HCT116 (cell line): ENCODE results near the gene ZNF579. TPM values are rescaled to one million over a fixed set of nuclear protein-coding genes. Genes with fewer than 3 reads are reported as not detected.

ENCODE experiments used
- ATAC-seq: fragments of 200-7000 bp; cut with Tn5 transposase; 2 replicates; pipeline ENCODE4 v1.9.1; 2020; ENCODE audit warnings: mild to moderate bottlenecking, moderate library complexity
- BruUV-seq: library from RNA; stranded (reverse); fragments of 400-500 nt; replicated peaks from 2 replicates; lab custom pipeline; 2021; lab: Mats Ljungman, UMichigan
- CTCF ChIA-PET: fragments of 300-600 bp; sonication (Branson Sonifier 250); formaldehyde crosslinking; loops from one replicate; lab custom pipeline; 2021; ENCODE audit warnings: antibody characterized with exemption; lab: Charles Lee
- POLR2A ChIA-PET: fragments of 300-600, 350-600 bp; sonication (Branson Sonifier 250); formaldehyde crosslinking; loops from one replicate; lab custom pipeline; 2021; ENCODE audit warnings: antibody characterized with exemption; lab: Charles Lee
- RAD21 ChIA-PET, 2 experiments: fragments of 300-600 bp; sonication (Branson Sonifier 250); formaldehyde crosslinking; loops; one replicate each; lab custom pipeline; 2023; ENCODE audit warnings: low total read pairs in 2 of 2; ENCODE audit not compliant: uncharacterized antibody in 2 of 2, unreplicated experiment in 2 of 2, low non-redundant PET in 1 of 2; lab: Charles Lee
- DNase-seq: peaks from one replicate; pipeline ENCODE4 v3.0.0-alpha.2; 2010; ENCODE audit warnings: low read depth, low spot score
- H2AFZ ChIP-seq: fragments of 200-600 bp; shearing (Covaris generic), sonication (generic); 2 replicates; pipeline ENCODE4 v1.6.1; 2017; ENCODE audit warnings: low read depth, mixed run types, mixed read lengths, antibody characterized with exemption, low read length; ENCODE audit not compliant: poor library complexity, severe bottlenecking
- H3K27ac ChIP-seq: 2 replicates; pipeline ENCODE4 v1.5.1; 2012; ENCODE audit warnings: low read depth, low read length
- H3K27me3 ChIP-seq: fragments of 200-600 bp; sonication (generic); 2 replicates; pipeline ENCODE4 v1.6.1; 2016; ENCODE audit warnings: mixed run types, low read length, mixed read lengths; ENCODE audit not compliant: insufficient read depth
- H3K36me3 ChIP-seq, 2 experiments: fragments of 200-500 bp in 1 of 2; fragments of 200-600 bp in 1 of 2; sonication (Bioruptor generic) in 1 of 2; sonication (generic) in 1 of 2; 2 replicates each; pipeline versions ENCODE4 v1.5.1 to v1.6.1; 2014 to 2016; ENCODE audit warnings: low read length in 2 of 2, inconsistent platforms in 1 of 2, mixed read lengths in 1 of 2, mixed run types in 1 of 2; ENCODE audit not compliant: insufficient read depth in 2 of 2, control insufficient read depth in 1 of 2
- H3K4me1 ChIP-seq, 2 experiments: fragments of 200-600 bp in 1 of 2; sonication (generic) in 1 of 2; 2 replicates each; pipeline versions ENCODE4 v1.5.1 to v1.6.1; 2012 to 2017; ENCODE audit warnings: low read length in 2 of 2, inconsistent platforms in 1 of 2, mild to moderate bottlenecking in 1 of 2, mixed read lengths in 1 of 2, mixed run types in 1 of 2, moderate library complexity in 1 of 2; ENCODE audit not compliant: insufficient read depth in 2 of 2, control insufficient read depth in 1 of 2
- H3K4me2 ChIP-seq: fragments of 200-600 bp; sonication (generic); 2 replicates; pipeline ENCODE4 v1.6.1; 2017; ENCODE audit warnings: mixed run types, low read length, mixed read lengths
- H3K4me3 ChIP-seq, 2 experiments: fragments of 200-600 bp in 1 of 2; sonication (generic) in 1 of 2; replicated peaks in 1 of 2; 2 replicates each; pipeline ENCODE4 v1.5.1; 2011 to 2016; ENCODE audit warnings: low read length in 2 of 2, control low read depth in 1 of 2, low read depth in 1 of 2, mild to moderate bottlenecking in 1 of 2, mixed read lengths in 1 of 2, mixed run types in 1 of 2
- H3K79me2 ChIP-seq: fragments of 200-600 bp; sonication (generic); 2 replicates; pipeline ENCODE4 v1.6.1; 2017; ENCODE audit warnings: mild to moderate bottlenecking, mixed run types, low read length, moderate library complexity, mixed read lengths; ENCODE audit not compliant: insufficient read depth
- H3K9ac ChIP-seq: fragments of 200-600 bp; sonication (generic); 2 replicates; pipeline ENCODE4 v1.6.1; 2016; ENCODE audit warnings: low read length, mixed read lengths
- H3K9me2 ChIP-seq: fragments of 200-600 bp; sonication (generic), shearing (Covaris generic); 2 replicates; pipeline ENCODE4 v1.6.1; 2017; ENCODE audit warnings: mixed run types, mild to moderate bottlenecking, moderate library complexity; ENCODE audit not compliant: insufficient read depth
- H3K9me3 ChIP-seq, 2 experiments: fragments of 200-500 bp in 1 of 2; fragments of 200-600 bp in 1 of 2; sonication (Bioruptor generic) in 1 of 2; sonication (generic) in 1 of 2; 2 replicates each; pipeline ENCODE4 v1.6.1; 2014 to 2017; ENCODE audit warnings: low read length in 2 of 2, mixed read lengths in 2 of 2, inconsistent platforms in 1 of 2, low read depth in 1 of 2, mild to moderate bottlenecking in 1 of 2, mixed run types in 1 of 2, moderate library complexity in 1 of 2; ENCODE audit not compliant: control insufficient read depth in 1 of 2, insufficient read depth in 1 of 2
- H4K20me1 ChIP-seq: fragments of 200-600 bp; sonication (generic), shearing (Covaris generic); 2 replicates; pipeline ENCODE4 v1.6.1; 2017; ENCODE audit warnings: mixed run types, mild to moderate bottlenecking, moderate library complexity; ENCODE audit not compliant: insufficient read depth
- ATF3 ChIP-seq: IDR thresholded peaks from 2 replicates; pipeline ENCODE4 v1.6.1; 2012
- CBX3 ChIP-seq: IDR thresholded peaks from 2 replicates; pipeline ENCODE4 v1.6.1; 2012; ENCODE audit warnings: low read depth
- EZH2 ChIP-seq: fragments of 200-600 bp; sonication (generic); IDR thresholded peaks from 2 replicates; pipeline ENCODE4 v1.6.1; 2017; ENCODE audit warnings: antibody characterized with exemption, mixed run types
- EZH2phosphoT487 ChIP-seq: fragments of 200-600 bp; IDR thresholded peaks from 2 replicates; pipeline ENCODE4 v1.6.1; 2018; ENCODE audit warnings: antibody characterized with exemption, borderline replicate concordance
- MAX ChIP-seq: IDR thresholded peaks from 2 replicates; pipeline ENCODE4 v1.6.1; 2012
- POLR2AphosphoS5 ChIP-seq: IDR thresholded peaks from 2 replicates; pipeline ENCODE4 v1.6.1; 2011; ENCODE audit warnings: mild to moderate bottlenecking, low read depth, low read length, moderate library complexity
- RAD21 ChIP-seq: IDR thresholded peaks from 2 replicates; pipeline ENCODE4 v1.6.1; 2012; ENCODE audit warnings: low read depth, mild to moderate bottlenecking
- REST ChIP-seq: IDR thresholded peaks from 2 replicates; pipeline ENCODE4 v1.6.1; 2012; ENCODE audit warnings: low read depth
- SIN3A ChIP-seq: IDR thresholded peaks from 2 replicates; pipeline ENCODE4 v1.6.1; 2012; ENCODE audit warnings: low read depth
- TCF7L2 ChIP-seq: IDR thresholded peaks from 2 replicates; pipeline ENCODE4 v1.7.0; 2011; ENCODE audit warnings: borderline replicate concordance, inconsistent platforms; ENCODE audit not compliant: insufficient read depth, insufficient read length; ENCODE audit errors: extremely low read depth
- YY1 ChIP-seq: IDR thresholded peaks from 2 replicates; pipeline ENCODE4 v1.6.1; 2011; ENCODE audit warnings: low read length, low read depth, moderate library complexity, mild to moderate bottlenecking; ENCODE audit not compliant: insufficient replicate concordance; ENCODE audit errors: extremely low read depth
- ZFX ChIP-seq: fragments of 450-650 bp; IDR thresholded peaks from 2 replicates; pipeline ENCODE4 v1.6.1; 2017
- ZNF274 ChIP-seq: fragments of 200-500 bp; sonication (Bioruptor generic); IDR thresholded peaks from 2 replicates; pipeline ENCODE4 v1.6.1; 2014; ENCODE audit warnings: mild to moderate bottlenecking, low read depth, low read length, inconsistent platforms
- intact Hi-C: fragments of 100-400 bp; cut with micrococcal nuclease; formaldehyde crosslinking; loops from 2 replicates; pipeline ENCODE4 v1.10.0; 2022
- total RNA-seq: library from RNA; stranded (reverse); gene quantifications from one replicate; pipeline ENCODE4 v1.2.1, GENCODE V29; 2021; ENCODE audit not compliant: unreplicated experiment

Gene ZNF579
- total RNA-seq, 1 experiment from 2014 or later, result 24.1 TPM

GRCh38 chr19:55535965-55536350 is 44.7 kb downstream of the ZNF579 start:
- no TSS peak for BruUV-seq
- H3K4me3 ChIP-seq, result no peak overlapping the region
- H3K27ac ChIP-seq, result no peak overlapping the region
- TF ChIP-seq ZNF274, result no peak
- TF ChIP-seq RAD21, result no peak
- TF ChIP-seq EZH2phosphoT487, result no peak
- TF ChIP-seq EZH2, result no peak
- POLR2A ChIA-PET, result interaction anchor here (1.1 kb wide), 1 partner anchor 63 kb away, joined by 3 read pairs; the partner anchor contains the start of gene FIZ1
- H3K4me1 ChIP-seq, result no peaks in the 10 kb centered on the region; a peak in 1 of 4 replicates
- no peaks in the 10 kb centered on the region for H3K9me3 ChIP-seq
- H3K27me3 ChIP-seq, result no peaks in the 10 kb centered on the region
- H3K4me2 ChIP-seq, result no peak overlapping the region
- RAD21 ChIA-PET, result no interaction called here
- H3K79me2 ChIP-seq, result no peaks in the 10 kb centered on the region
- DNase-seq (no peak), ATAC-seq (no peak)
- CTCF ChIA-PET, result no interaction called here
- no peaks in the 10 kb centered on the region for H3K9me2 ChIP-seq
- no peaks in the 10 kb centered on the region for H3K36me3 ChIP-seq
- no peak overlapping the region for H2AFZ ChIP-seq
- H3K9ac ChIP-seq, result no peak overlapping the region
- intact Hi-C loops, result no loop called here
- H4K20me1 ChIP-seq, result no peaks in the 10 kb centered on the region

GRCh38 chr19:55535173-55535964 is 45.3 kb downstream of the ZNF579 start:
- H3K79me2 ChIP-seq, result no peaks in the 10 kb centered on the region
- POLR2A ChIA-PET, result interaction anchor here (1.1 kb wide), 1 partner anchor 64 kb away, joined by 3 read pairs; the partner anchor contains the start of gene FIZ1
- H3K9me2 ChIP-seq, result no peaks in the 10 kb centered on the region
- H3K36me3 ChIP-seq, result no peaks in the 10 kb centered on the region
- no TSS peak for BruUV-seq
- H2AFZ ChIP-seq, result no peak overlapping the region
- no peak overlapping the region for H3K4me2 ChIP-seq
- TF ChIP-seq EZH2phosphoT487, result no peak
- TF ChIP-seq MAX, result no peak
- TF ChIP-seq SIN3A, result no peak
- TF ChIP-seq POLR2AphosphoS5, result no peak
- TF ChIP-seq YY1, result no peak
- TF ChIP-seq TCF7L2, result no peak
- no peak for TF ChIP-seq ZNF274
- TF ChIP-seq REST, result no peak
- TF ChIP-seq ATF3, result no peak
- no peak for TF ChIP-seq EZH2
- TF ChIP-seq CBX3, result no peak
- TF ChIP-seq ZFX, result no peak
- intact Hi-C loops, result no loop called here
- H3K4me1 ChIP-seq, result no peaks in the 10 kb centered on the region; a peak in 1 of 4 replicates
- ATAC-seq, result no peak
- H3K9ac ChIP-seq, result no peak overlapping the region
- no peak for DNase-seq
- H3K27me3 ChIP-seq, result no peaks in the 10 kb centered on the region
- no peak overlapping the region for H3K27ac ChIP-seq
- CTCF ChIA-PET, result interaction anchor here (0.7 kb wide), 1 partner anchor 417 kb away, joined by 5 read pairs; no protein-coding TSS in a partner anchor
- H4K20me1 ChIP-seq, result no peaks in the 10 kb centered on the region
- H3K4me3 ChIP-seq, result no peak overlapping the region
- RAD21 ChIA-PET, result no interaction called here
- no peaks in the 10 kb centered on the region for H3K9me3 ChIP-seq
